ENCODE data around the gene ABI1. TPM values are rescaled to one million over a fixed set of nuclear protein-coding genes. Genes with fewer than 3 reads are reported as not detected.

The ABI1 gene
- total and polyA plus RNA-seq, 2 donors (not counting 1 experiment from before 2014, with no cell fraction given) = 37.8 to 80.5 TPM

- Histone ChIP-seq H3K27me3 (replicated peaks in 1 of 4; ENCODE audit: control extremely low read depth in 1 of 4, control insufficient read depth in 3 of 4, insufficient read depth in 4 of 4, low read length in 3 of 4) (no peaks in the 10 kb centered on the region), H3K79me2 (ENCODE audit: control insufficient read depth, insufficient read depth, low read length) (peaks cover 99% of the 10 kb centered on the region), H2AFZ (ENCODE audit: insufficient read depth, low read depth, low read length, poor library complexity, severe bottlenecking) (no peak overlapping the region), H3K9ac (ENCODE audit: low read length) (no peak overlapping the region), H3K4me3 (ENCODE audit: control extremely low read depth in 1 of 5, extremely low read depth in 1 of 5, insufficient read depth in 1 of 5, low read depth in 2 of 5, low read length in 4 of 5) (no peak overlapping the region), H3K4me2 (replicated peaks; ENCODE audit: low read depth, low read length, poor library complexity, severe bottlenecking) (no peak overlapping the region), H3K4me1 (ENCODE audit: control insufficient read depth in 2 of 2, insufficient read depth in 2 of 2, low read length in 2 of 2) (peaks cover 41 to 43% of the 10 kb centered on the region in 2 donors), H3K27ac (ENCODE audit: low read length in 2 of 2) (peak overlapping the region in 1 of 2 donors; percentile 44), H3K36me3 (replicated peaks in 1 of 2; ENCODE audit: control extremely low read depth in 1 of 2, control insufficient read depth in 1 of 2, extremely low read depth in 1 of 2, insufficient read depth in 2 of 2, low read length in 1 of 2) (peaks cover 0 to 2% of the 10 kb centered on the region in 2 experiments), H3K9me3 (ENCODE audit: control extremely low read depth in 1 of 3, control insufficient read depth in 2 of 3, insufficient read depth in 1 of 3, low read length in 2 of 3) (peaks cover 0 to 8% (median 0%) of the 10 kb centered on the region in 3 donors), H4K20me1 (ENCODE audit: control insufficient read depth, insufficient read depth, low read length, poor library complexity, severe bottlenecking) (peaks cover 90% of the 10 kb centered on the region)
- ATAC-seq (ENCODE audit: low read depth) = no peak
- ChIA-PET CTCF (interaction anchor here (1.3 kb wide), 1 partner anchor 13 kb away, joined by 8 read pairs; no protein-coding TSS in a partner anchor), POLR2A (interaction anchor here (0.8 kb wide), 1 partner anchor 48 kb away, joined by 3 read pairs; no protein-coding TSS in a partner anchor)
- peak overlapping the region; percentile 0 for H3K4me3 Mint-ChIP-seq
- intact Hi-C loops (cut with micrococcal nuclease) = loop anchor here (5.0 kb wide), 1 partner anchor 46 kb away; no protein-coding TSS in a partner anchor
- peaks cover 63% of the 10 kb centered on the region for H3K4me1 Mint-ChIP-seq
- H3K9me3 Mint-ChIP-seq (ENCODE audit: insufficient read depth) = no peaks in the 10 kb centered on the region
- H3K27ac Mint-ChIP-seq = no peak overlapping the region
- no peaks in the 10 kb centered on the region for H3K27me3 Mint-ChIP-seq
- DNase-seq = no peak
- 88% methylated on average over 2 of the region's 3 CpGs for WGBS (ENCODE audit: insufficient coverage)
- TF ChIP-seq CTCF (IDR thresholded peaks at IDR 0.05) = no peak
- no peak for TF ChIP-seq EZH2 (IDR thresholded peaks at IDR 0.05; ENCODE audit: borderline replicate concordance, insufficient read depth, low read depth, low read length, poor library complexity, severe bottlenecking)
These were observed 17.0 kb downstream of the ABI1 start for GRCh38 chr10:26843736-26844135.

GRCh38 chr10:26841733-26842317 is 18.9 kb downstream of the ABI1 start:
- Histone ChIP-seq H3K9me3 (ENCODE audit: control extremely low read depth in 1 of 3, control insufficient read depth in 2 of 3, insufficient read depth in 1 of 3, low read length in 2 of 3) (peaks cover 0 to 4% (median 0%) of the 10 kb centered on the region in 3 donors), H3K27me3 (replicated peaks in 1 of 4; ENCODE audit: control extremely low read depth in 1 of 4, control insufficient read depth in 3 of 4, insufficient read depth in 4 of 4, low read length in 3 of 4) (no peaks in the 10 kb centered on the region), H3K4me1 (ENCODE audit: control insufficient read depth in 2 of 2, insufficient read depth in 2 of 2, low read length in 2 of 2) (peaks cover 39 to 58% of the 10 kb centered on the region in 2 donors), H2AFZ (ENCODE audit: insufficient read depth, low read depth, low read length, poor library complexity, severe bottlenecking) (no peak overlapping the region), H3K9ac (ENCODE audit: low read length) (no peak overlapping the region), H3K79me2 (ENCODE audit: control insufficient read depth, insufficient read depth, low read length) (peaks cover 99% of the 10 kb centered on the region), H4K20me1 (ENCODE audit: control insufficient read depth, insufficient read depth, low read length, poor library complexity, severe bottlenecking) (peaks cover 89% of the 10 kb centered on the region), H3K36me3 (replicated peaks in 1 of 2; ENCODE audit: control extremely low read depth in 1 of 2, control insufficient read depth in 1 of 2, extremely low read depth in 1 of 2, insufficient read depth in 2 of 2, low read length in 1 of 2) (no peaks in the 10 kb centered on the region), H3K27ac (ENCODE audit: low read length in 2 of 2) (peak overlapping the region in 1 of 2 donors; percentile 40), H3K4me2 (replicated peaks; ENCODE audit: low read depth, low read length, poor library complexity, severe bottlenecking) (peak overlapping the region; percentile 36), H3K4me3 (ENCODE audit: control extremely low read depth in 1 of 5, extremely low read depth in 1 of 5, insufficient read depth in 1 of 5, low read depth in 2 of 5, low read length in 4 of 5) (no peak overlapping the region)
- ChIA-PET CTCF (interaction anchor here (0.9 to 1.1 kb wide), 3 partner anchors 20 to 530 kb away, joined by 3 to 6 read pairs (median 4); partner anchors contain the start of gene ABI1), POLR2A (no interaction called here)
- H3K4me1 Mint-ChIP-seq = peaks cover 76% of the 10 kb centered on the region
- DNase-seq (peak; percentile 17), ATAC-seq (ENCODE audit: low read depth) (no peak)
- no CpG with 5 or more reads among the region's 3 CpGs for WGBS (ENCODE audit: insufficient coverage)
- peak overlapping the region; percentile 51 for H3K4me3 Mint-ChIP-seq
- H3K9me3 Mint-ChIP-seq (ENCODE audit: insufficient read depth) = no peaks in the 10 kb centered on the region
- H3K27ac Mint-ChIP-seq = peak overlapping the region; percentile 33
- H3K27me3 Mint-ChIP-seq = no peaks in the 10 kb centered on the region
- intact Hi-C loops (cut with micrococcal nuclease) = loop anchor here (2.0 to 5.0 kb wide), 2 partner anchors 13 to 45 kb away; no protein-coding TSS in a partner anchor
- TF ChIP-seq CTCF (IDR thresholded peaks at IDR 0.05) (no peak), EZH2 (IDR thresholded peaks at IDR 0.05; ENCODE audit: borderline replicate concordance, insufficient read depth, low read depth, low read length, poor library complexity, severe bottlenecking) (no peak)

Measured in B cell (primary cell).